ENCODE results near the gene PLEKHM3.

DNA sequence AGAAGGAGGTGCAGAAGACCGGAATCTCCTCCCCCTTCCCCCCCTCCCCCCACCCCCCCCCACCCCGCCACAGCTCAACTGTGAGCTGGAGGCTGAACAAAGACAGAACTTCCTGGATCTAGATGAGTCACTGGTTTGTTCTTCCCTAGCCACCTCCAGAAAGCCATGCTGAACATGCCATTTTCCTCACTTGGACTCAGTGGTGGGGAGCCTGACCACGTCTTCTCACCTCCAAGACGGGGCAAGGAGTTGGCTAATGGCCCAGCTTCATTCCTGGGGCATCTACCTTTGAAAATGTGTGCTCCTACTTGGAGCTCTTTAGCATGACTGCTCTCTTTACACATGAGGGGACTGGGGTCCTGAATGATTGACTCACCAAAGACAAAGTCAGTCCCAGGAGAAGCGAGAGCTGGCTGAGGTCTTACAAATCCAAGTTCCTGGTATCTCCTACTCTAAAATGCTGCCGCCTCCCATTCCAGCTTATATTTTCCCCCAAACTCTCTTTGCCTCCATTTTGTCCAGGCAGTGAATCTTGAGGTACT is 233.0 kb downstream of the PLEKHM3 start:
- TF ChIP-seq POU2F2 (IDR thresholded peaks at IDR 0.05; ENCODE audit: low read depth, low read length) (no peak), POLR2A (IDR thresholded peaks at IDR 0.05; ENCODE audit: low read depth, low read length) (no peak), TAF1 (IDR thresholded peaks at IDR 0.05; ENCODE audit: low read depth, low read length) (no peak), POLR2AphosphoS5 (IDR thresholded peaks at IDR 0.05; ENCODE audit: low read depth, low read length) (no peak), SPI1 (IDR thresholded peaks at IDR 0.05; ENCODE audit: low read depth, low read length) (no peak), PAX5 (IDR thresholded peaks at IDR 0.05; ENCODE audit: insufficient read depth, low read length, severe bottlenecking) (no peak)

Data from GM12891 (cell line).